GM10847 (cell line): Measurements from ENCODE around the gene IFIT5.

Source experiments
- POLR2A ChIP-seq: IDR thresholded peaks from 2 replicates; pipeline ENCODE4 v1.6.1; 2011; ENCODE audit not compliant: insufficient read length; ENCODE audit errors: extremely low read depth

The IFIT5 gene

DNA sequence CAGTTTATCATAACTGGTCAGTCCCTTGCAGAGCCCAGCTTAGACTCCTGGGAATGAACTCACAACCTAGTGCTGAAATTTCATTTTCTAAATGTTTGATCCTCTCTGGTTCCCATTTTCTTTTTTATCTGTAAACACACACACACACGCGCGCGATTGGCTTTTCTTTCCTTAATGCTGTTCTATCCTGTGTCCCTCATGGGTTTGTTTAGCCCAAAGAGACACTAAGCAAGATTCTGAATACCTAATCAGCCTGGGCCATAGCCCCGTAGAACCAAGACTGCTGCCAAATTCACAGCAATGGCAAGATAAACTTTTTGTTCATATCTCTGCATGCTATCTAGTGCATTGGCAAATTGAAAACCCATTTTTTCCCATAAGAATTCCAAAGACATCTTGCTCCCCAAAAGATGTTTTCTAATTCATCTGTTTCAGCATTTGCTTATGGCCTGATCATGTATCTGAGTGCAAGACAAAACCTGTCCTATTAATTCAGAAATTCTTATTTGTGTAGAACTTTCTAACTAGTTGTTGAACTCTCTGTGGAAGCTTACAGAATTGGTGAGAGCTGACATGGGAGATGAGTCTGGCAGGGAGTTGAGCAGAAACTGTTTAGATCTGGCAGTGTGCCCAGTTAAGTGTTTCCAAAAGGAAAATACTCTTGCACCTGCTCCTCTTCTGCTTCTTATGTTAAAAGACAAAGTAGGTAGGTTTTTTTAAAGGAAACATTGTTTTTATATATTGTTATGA, 23.7 kb upstream of the IFIT5 start:
- TF ChIP-seq POLR2A = no peak

DNA sequence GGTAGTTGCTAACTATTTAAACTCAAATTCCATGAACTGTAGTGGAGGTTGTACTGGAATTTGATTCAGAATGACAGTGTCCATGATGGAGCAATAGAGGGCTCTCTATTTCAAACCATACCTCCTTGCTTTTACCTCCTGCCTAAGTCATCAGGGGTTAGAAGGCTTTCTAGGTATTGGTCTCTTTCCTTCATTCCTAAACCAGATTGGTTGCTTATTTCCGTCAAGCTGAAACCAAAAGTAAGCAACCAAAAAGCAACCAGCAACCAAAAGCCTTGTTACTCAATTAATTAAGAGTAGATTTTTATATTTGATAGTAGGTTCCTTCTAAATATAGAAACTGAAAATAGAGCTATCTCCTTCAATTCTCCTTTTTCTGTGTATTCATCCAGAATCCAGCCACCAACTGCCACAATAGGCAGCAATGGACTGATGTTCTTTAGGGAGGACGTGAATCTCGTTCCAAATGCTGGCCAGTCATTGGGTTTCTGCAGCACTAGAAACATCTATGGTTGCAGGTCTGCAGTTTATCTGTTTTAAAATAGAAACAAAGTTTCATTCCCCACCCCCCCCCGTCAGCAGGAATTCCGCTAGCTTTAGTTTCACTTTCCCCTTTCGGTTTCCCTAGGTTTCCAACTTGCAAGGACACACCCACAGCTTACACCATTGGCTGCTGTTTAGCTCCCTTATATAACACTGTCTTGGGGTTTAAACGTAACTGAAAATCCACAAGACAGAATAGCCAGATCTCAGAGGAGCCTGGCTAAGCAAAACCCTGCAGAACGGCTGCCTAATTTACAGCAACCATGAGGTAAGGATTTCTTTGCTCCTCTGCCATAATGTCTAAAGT, 22.2 kb upstream of the IFIT5 start, which contains the start of gene IFIT1:
Gene IFIT1 (plus strand): TSS at position 717 of the 850 bp plus-strand sequence. CDS start 90 bp downstream, at position 807.
- TF ChIP-seq POLR2A = no peak

DNA sequence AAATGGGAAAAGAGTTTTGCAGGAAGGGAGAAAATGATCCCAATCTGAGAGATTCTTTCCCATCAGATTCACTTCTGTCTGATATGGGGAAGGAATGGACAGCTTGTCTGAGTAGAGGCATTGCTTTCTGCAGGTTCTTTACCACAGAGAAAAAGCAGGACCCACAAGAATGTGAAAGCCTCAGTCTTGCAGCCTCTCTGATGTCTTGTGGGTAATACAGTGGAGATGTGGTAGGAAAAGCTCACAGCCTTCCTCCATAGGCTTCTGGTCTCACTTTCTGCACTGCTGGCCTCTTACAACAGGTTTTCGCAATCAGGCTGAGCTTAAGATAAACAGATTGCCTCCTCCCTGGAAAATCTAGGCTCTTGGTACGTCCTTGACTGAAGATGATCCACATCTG, 21.4 kb upstream of the IFIT5 start:
- no peak for TF ChIP-seq POLR2A

DNA sequence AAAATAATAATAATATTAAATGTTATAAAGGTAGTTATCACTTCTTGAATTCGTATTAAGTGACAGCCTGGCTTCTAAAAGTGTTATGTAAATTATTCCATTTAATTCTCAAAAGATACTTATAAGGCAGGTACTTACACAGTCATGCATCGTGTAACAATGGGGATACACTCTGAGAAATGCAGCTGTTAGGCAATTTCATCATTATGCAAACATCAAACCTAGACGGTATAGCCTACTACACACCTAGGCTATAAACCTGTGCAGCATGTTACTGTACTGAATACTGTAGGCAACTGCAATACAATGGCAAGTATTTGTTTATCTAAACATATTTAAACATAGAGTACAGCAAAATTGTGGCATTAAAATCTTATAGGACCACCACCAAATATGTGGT, 20.5 kb upstream of the IFIT5 start:
- TF ChIP-seq POLR2A = no peak

DNA sequence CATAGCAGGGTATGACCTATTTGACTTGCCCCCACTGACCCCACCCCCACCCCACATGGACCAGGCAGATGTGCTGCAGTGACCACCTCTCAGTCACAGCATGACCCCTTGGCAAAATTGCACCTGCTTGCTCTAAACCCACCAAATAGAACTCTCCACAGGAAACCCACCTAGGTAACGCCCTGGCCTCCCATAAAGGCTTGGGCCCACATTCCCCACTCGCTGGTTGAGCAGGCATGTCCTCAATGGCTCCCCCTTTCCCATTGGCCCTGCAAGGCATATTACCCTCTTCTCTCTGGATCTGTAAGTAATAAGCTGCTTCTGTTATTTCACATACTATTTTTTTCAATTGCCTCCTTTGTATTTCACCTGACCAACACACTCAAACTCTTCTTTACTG, 19.2 kb upstream of the IFIT5 start:
- no peak for TF ChIP-seq POLR2A

DNA sequence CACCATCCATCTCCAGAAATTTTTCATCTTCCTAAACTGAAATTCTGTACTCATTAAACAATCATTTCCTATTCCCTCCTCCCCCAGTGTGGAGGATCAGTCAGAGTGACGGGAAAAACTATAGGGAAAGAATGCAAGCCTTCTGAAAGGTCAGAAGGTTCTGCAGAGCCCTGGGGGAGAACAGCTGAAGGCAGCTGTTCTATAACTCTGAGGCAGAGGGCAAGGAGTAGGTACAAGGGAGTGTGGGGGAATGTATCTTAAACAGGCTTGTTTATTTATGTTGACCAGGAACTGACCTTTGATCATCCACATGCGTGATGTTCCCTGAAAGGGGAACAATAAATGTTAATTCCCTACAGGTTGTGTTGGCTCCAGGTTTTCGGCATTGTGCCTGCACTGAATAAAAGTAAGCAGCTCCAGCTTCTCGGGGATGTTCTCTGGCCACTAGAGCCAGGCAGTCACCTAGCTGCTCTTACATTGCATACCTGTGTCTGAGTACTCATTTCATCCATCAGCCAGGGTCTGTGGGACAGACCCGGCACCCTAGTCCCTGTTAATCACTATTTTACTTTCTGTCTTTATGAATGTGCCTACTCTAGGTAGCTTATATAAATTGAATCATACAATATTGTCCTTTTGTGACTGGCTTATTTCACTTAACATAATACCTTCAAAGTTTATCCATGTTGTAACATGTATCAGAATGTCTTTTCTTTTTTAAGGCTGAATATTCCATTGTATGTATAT, 16.2 kb upstream of the IFIT5 start:
- no peak for TF ChIP-seq POLR2A

DNA sequence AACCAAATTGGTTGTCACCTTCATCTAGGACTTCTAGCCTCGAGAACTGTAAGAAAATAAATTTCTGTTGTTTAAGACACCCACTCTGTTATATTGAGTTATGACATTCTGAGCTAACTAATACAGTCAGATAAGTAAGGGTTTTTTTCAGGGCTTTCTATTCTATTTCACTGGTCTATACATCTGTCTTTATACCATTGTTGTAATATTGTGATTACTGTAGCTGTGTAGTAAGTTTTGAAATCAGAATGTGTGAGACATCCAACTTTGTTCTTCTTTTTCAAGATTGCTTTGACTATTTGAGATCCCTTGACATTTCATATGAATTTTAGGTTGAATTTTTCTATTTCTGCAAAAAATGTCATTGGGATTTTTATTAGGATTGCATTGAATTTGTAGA, 14.4 kb upstream of the IFIT5 start:
- TF ChIP-seq POLR2A = no peak

DNA sequence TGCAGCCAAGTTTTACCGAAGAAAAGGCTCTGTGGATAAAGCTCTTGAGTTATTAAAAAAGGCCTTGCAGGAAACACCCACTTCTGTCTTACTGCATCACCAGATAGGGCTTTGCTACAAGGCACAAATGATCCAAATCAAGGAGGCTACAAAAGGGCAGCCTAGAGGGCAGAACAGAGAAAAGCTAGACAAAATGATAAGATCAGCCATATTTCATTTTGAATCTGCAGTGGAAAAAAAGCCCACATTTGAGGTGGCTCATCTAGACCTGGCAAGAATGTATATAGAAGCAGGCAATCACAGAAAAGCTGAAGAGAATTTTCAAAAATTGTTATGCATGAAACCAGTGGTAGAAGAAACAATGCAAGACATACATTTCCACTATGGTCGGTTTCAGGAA, 11.3 kb upstream of the IFIT5 start:
- TF ChIP-seq POLR2A = no peak

DNA sequence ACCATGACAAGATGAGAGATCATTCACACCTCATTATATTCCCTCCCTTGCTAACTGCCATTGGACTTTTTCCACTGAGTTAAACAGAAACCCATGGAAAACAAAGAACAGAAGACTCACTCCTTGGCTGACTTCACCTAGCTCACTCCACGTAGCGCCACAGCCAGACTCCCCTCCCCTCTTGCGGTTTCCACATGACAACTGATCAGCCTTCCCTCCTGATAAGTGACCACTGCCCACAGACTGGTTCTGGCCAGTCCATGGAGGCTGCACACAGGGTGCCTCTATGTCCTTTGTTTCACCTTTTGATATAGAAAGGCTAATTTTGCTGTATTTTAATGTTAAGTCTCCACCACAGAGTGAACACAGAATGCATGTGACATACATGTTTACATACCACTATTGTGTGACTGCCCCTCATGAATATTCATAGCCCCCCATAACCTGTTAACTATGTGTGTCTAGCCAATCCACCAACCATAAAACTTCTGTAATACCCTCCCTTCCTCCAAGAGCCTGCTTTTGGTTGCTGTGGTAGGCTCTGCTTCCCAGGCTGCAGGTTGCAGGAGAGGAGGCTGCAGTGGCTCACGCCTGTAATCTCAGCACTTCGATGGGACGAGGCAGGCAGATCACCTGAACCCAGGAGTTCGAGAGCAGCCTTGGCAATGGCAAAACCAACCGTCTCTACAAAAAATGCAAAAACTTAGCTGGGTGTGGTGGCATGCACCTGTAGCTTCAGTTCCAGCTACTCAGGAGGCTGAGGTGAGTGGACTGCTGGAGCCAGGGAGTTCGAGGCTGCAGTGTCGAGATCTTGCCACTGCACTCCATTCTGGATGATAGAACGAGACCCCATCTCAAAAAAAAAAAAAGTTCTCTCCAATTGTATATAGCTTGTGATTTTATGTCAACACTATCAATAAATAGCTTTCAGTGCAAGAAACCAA, 10.0 kb upstream of the IFIT5 start:
- no peak for TF ChIP-seq POLR2A

DNA sequence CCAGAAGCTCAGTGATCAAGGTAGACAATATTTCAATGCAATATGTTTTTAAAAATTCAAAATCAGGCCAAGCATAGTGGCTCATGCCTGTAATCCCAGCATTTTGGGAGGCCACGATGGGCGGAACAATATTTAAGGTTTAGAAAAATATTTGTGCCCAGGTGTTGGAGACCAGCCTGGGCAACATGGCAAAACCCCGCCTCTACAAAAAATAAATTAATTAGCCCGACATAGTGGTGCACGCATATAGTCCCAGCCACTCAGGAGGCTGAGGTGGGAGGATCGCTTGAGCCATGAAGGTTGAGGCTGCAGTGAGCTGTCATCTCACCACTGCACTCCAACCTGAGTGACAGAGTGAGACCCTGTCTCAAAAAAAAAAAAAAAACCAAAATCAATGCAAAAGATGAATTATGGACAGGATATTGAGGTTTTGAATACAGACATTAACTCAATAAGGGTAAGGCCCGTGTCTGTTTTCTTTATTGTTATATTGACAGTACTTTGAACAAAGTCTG, 913 bp upstream of the IFIT5 start:
- no peak for TF ChIP-seq POLR2A

DNA sequence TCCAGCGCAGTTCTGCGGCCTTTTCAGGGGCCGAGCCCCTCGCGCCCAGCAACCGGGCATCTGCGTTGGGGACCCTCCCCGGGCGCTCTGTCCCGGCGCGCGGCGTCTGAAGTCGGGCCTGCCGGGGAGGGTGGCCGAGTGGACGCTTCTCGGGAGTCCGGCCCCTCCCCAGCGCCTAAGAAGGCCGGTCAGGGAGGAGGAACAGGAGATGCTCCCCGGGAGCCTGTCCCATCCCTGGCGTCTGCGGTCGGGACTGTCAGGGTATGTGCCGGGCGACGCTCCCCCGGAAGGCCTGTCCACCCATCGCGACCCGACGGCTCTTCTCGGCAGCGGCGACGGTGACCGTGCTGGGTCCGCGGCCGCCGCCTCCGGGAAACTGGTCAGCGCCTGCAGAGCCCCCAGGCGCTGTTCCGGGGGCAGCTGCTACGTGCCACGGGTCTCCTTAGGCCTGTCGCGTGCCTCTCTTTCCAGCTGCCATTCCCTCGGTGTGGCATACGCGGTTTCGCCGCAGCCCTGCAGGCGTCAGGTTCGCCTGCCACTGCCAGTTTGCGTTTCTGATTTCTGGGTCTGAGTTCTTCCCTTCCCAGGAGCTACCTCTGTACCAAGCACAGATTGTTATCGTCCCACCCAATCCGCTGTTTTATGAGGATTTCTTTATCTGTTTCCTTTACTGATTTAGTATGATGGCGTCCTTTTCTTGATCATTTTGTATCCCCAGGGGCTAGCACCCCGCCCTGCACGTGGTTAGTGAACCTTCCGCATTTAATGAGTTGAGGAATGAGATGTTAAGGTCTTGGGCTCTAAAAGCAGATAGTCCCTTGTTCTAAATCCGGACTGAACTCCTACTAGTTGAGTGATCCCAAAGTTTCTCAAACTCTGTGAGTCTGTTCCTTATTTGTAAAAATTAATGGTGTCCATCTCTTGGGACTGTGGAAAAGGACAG, 782 bp downstream of the IFIT5 start:
- peak; percentile 10 for TF ChIP-seq POLR2A

DNA sequence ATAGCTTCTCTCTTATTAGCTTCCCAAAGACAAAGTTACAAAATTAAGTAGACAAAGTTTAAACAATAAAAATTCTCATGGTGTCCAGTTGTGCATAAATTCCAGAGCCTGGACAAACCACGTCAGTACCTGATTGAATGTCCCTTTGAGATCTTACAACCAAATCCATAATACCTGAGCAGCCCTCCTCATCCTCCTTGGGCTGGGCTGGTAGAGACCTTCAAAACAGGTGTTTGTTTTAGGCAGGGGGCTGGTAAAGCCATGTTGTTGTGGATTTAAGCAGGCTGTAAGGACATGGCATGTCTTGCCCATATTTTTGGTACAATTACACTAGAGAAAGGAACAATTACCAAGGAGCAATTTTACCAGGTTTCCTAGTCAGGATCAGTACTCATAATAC, 2.1 kb downstream of the IFIT5 start:
- TF ChIP-seq POLR2A = no peak

DNA sequence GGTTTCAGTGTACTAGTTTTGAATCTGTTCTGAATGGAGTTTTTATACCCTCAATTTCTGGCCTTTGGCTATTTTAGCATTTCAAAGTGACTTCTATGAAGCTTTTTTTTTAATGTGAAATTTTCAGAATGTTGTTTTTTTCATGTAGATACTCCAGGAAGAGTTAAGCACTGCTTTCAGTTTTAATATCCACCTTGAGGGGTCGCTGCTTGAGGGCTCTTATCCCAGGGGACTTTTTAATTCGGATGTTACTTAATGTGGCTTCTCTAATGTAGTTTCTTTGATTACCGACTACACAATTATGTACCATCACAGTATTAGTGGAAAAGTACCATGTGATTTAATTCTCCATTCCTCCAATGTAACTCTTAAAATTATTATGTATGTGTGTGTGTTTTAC, 5.2 kb downstream of the IFIT5 start:
- no peak for TF ChIP-seq POLR2A

DNA sequence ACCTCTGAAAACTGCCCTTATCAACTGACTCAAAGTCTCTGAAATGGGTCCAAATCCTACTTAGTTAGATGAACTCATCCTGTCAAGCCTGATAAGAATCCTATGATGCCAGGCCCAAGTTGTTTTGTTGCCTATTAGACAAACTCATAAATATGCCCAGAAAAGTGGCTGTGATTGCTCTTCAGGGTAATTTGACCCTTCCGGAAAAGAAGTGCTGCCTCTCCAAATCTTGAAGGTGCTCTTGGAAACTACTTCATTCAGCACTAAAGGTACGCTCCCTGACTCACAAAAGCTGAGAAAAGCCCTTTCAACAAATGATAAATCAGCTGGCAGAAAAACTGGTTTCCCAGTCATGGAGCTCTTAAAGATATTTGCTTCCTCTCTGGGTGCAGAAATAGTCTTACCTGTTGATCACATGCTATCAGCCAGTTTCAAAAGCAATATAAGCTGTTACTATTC, 6.7 kb downstream of the IFIT5 start:
- TF ChIP-seq POLR2A = no peak

DNA sequence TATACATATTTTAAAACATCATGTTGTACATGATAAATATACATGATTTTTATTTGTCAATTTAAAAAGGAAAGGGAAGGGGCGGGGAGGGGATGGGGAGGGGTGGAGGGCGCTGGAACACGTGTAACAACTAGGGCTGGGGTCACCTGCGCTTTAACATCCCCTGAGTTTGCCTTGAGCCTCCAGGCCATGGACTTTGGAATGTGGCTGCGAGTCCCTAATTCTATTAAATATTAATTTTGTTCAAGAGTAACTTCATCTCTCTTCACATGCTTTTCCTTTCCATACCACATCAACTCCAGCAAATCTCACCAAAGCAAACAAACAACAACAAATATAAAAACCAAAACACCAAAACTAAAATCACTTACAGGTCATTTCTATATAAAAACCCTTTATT, 10.6 kb downstream of the IFIT5 start:
- TF ChIP-seq POLR2A = no peak
